ENCODE results near the gene EFR3B.

The EFR3B gene

DNA sequence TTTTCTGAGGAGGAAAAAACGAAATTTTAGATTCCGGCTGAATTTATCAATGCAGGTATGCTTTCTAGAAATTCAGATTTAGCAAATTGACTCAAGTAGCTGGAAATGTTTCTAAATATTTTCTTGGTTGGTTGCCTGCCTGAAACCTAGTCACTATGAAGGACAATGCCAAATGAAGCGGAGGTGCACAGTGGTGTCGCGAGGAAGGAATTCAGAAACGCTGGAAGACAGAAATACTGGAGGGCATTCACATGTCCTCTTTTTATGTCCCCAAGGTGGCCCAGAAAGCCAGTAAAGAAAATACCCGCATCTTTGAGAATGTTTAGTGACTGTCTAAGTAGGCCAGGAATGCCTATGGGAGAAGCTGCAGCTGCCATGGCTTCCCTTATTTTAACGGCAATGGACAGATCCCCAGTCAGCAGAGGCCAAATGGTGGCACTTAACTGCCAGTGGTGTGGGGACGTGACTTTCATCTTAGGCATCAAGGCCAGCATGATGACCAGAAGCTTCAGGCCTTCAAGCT lies 15.8 kb upstream of the EFR3B start:
- no peak overlapping the region for H3K27ac ChIP-seq
- TF ChIP-seq, protein P1, sequence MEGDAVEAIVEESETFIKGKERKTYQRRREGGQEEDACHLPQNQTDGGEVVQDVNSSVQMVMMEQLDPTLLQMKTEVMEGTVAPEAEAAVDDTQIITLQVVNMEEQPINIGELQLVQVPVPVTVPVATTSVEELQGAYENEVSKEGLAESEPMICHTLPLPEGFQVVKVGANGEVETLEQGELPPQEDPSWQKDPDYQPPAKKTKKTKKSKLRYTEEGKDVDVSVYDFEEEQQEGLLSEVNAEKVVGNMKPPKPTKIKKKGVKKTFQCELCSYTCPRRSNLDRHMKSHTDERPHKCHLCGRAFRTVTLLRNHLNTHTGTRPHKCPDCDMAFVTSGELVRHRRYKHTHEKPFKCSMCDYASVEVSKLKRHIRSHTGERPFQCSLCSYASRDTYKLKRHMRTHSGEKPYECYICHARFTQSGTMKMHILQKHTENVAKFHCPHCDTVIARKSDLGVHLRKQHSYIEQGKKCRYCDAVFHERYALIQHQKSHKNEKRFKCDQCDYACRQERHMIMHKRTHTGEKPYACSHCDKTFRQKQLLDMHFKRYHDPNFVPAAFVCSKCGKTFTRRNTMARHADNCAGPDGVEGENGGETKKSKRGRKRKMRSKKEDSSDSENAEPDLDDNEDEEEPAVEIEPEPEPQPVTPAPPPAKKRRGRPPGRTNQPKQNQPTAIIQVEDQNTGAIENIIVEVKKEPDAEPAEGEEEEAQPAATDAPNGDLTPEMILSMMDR (conservative IDR thresholded peaks at IDR 0.05) = no peak

DNA sequence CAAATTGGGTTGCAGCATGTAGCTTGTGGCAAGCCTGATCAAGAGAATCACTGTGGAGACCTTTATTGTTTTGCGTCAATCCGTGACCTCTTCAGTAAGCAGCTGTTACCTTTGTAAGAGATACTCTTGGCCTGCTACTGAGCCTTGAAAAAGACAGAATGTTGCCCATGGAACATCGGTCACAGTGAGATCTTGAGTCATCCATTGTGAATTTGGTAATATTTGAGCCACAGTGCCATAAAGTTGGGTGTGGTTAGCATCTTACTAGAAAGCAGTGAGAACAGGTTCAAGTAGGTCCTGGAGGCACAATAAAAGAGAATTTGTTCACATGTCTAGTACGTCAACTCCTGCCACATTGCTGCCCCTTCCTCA lies 12.7 kb upstream of the EFR3B start:
- H3K27ac ChIP-seq = no peak overlapping the region

DNA sequence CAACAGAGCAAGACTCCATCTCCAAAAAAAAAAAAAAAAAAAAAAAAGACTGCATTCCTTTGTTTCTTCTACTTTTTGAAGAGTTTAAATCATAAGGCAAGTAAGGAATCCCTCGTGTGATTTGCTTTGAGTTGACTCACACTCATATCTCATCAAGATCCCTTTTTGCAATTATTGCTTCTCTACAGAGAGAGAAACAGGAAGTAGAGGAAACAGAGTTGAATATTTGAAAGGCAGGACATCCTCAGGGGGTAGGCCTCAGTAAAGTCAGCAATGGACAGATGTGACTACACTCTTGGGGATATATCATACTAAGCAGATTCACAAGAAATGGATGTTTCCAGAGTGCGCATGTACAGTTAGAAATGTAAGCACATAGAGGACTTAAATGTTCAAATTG lies 11.2 kb upstream of the EFR3B start:
- H3K27ac ChIP-seq = no peak overlapping the region
- TF ChIP-seq, protein P1 (conservative IDR thresholded peaks at IDR 0.05) = no peak

More for the DNA sequence above, 12.7 kb upstream of the EFR3B start:
- TF ChIP-seq, protein P1 (conservative IDR thresholded peaks at IDR 0.05) = no peak

DNA sequence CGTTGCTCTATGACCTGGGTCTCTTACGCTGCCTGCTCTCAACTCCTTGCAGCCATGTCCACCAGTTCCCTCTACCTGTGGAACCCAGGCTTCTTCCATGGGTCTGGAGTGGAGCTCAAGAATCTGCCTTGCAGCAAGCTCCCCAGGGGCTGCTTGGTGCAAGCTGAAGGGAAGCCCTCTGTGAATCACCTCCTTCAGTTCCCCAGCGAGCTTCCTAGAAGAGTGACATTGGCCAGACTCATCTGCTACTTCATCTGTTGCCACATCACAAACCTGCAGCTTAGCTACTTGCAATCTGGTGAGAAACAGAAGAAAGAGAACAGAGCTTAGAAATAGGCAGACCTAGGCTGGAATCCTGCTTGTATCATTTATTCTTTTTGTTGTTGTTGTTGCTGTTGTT lies 9.8 kb upstream of the EFR3B start:
- TF ChIP-seq, protein P1 (conservative IDR thresholded peaks at IDR 0.05) = no peak
- H3K27ac ChIP-seq = no peak overlapping the region

DNA sequence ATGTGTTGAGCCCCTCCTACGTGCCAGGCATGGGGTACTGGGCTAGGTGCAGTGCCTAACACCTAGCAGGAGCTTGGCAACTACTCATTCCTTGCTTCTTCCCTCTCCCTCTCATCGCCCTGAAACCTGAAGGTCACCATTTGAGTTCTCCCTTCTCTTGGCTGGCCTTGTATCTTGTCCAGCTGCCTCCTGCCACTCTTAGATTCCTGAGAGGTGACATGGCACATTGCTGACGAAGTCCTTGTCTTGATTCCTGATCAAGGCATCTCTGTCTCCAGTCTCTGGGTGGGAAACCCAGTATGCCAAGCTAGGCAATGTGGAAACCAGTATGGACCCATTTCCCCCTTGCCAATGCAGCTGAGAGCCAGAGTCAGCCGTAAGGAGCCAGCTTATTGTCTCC lies 9.0 kb upstream of the EFR3B start:
- no peak overlapping the region for H3K27ac ChIP-seq
- TF ChIP-seq, protein P1 (conservative IDR thresholded peaks at IDR 0.05) = no peak

DNA sequence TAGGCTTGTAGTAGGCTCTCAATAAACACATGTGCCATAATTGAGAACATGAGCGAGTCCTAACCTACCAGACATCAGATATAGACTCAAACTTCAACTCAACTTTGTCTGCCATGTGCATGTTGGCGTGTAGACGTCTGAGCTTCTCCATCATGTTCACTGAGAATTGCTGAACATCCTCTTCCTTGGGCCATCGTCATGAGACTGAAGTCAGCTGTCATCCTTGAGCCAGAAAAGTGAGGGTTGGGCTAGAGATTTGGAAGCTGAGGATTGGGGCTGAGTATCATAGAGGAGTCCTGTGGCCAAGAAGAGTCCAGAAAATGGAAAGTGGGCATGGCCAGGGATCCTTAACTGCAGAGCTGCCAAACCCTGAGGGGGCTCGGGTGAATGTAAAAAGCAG lies 7.8 kb upstream of the EFR3B start:
- no peak overlapping the region for H3K27ac ChIP-seq
- TF ChIP-seq, protein P1 (conservative IDR thresholded peaks at IDR 0.05) = no peak

DNA sequence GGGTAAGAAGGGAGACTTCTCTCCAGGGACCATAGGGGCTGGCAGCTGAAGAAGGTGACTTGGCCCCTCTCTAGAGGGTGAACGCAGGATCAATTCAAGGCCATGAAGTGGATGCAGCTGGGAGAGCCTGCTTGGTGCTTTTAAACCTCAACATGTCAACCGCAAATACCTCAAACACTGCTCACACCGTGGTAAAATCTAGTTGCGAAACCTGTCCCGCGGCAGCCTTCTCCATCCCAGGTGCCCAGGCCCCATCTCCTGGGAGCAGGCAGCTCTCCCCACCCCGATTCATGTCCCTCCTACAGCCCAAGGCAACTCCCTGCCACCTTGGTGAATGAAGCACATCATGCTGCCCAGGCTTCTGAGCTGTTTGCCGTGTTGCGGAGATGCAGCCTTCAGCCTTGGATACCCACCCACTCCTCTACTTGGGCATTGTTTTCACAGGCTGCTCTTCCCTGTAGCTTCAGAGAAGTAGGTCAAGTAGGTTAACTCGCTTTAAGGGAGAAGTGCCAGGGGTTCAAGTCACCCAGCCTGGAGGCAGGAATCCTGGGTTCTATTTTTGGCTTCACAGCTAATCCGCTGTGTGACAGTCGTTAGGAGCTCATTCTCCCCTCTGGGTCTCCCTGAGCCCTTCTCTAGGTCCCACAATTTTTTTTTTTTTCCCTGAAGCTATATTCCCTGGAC lies 6.2 kb upstream of the EFR3B start:
- H3K27ac ChIP-seq = no peak overlapping the region
- TF ChIP-seq, protein P1 (conservative IDR thresholded peaks at IDR 0.05) = no peak

Measured in VCaP (cell line).